ENCODE measurements around the gene STEAP3.

The STEAP3 gene

DNA sequence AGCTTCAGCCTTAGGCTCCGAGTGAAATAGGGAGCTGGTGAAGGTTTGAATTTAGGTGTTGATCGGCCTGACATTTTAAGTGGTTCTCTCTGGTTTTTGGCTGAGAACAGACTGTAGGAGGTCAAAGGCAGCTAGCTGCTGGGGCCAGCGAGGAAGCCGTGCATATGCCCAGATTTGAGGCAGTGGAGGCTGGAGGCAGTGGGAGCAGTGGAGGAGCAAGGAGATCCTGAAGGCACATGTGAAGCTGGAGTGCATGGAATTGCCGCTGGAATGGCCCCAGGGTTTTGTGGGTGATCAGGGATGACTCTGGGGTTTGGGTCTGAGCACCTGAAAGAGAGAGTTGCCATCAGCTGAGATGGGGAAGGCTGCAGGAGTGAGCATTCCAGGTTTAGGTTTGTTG lies 25.1 kb downstream of the STEAP3 start:
- DNase-seq = no peak

DNA sequence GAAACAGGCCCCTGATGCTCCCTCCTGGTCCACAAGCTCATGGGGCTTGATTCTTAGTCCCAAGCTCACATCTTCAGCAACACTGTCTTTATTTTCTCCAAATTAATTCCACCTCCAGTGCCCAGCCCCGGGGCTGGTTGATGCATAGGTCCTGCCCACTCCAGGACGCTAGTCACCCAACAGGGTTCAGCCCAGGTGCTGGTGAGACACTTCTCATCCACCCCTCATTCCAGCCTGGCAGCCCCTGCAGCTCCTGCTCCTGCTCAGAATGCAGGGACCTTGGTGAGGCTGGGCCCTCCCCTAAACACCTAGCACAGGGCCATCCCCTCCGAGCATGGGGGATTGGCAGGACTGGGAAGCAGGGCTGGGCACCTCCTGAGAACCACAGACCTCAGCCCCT lies 25.7 kb downstream of the STEAP3 start:
- DNase-seq = no peak

GRCh38 chr2:119249855-119250717 lies 26.5 kb downstream of the STEAP3 start:
- peak in 1 of 2 experiments; percentile 14 for DNase-seq

DNA sequence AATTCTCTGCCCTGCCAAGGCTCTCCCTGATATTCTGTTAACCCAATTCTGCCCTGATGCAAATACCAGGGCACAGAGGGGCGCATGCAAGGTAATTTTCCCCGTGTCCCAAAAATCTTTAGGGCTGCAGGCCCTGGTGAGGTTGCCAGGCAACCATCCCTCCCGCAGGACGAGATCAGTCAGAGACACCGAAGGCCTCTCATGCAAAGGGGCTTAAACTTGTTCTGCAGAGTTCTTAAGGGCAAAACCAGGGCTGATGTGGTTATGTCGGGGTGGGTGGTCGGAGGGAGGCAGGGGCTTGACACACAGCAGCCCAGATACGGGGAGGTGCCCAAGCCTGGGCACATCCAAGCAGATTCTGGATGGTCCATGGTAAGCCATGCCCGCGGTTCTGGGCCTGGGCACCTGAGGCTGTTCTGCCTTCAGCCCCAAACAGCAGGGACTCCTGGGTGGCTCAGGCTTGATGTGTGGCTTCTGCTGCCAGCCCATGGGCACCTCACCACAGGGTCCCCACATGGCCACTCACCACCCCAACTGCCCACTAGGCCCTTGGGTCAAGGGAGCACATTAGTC lies 27.2 kb downstream of the STEAP3 start:
- no peak for DNase-seq

GRCh38 chr2:119251652-119252051 lies 28.0 kb downstream of the STEAP3 start:
- no peak for DNase-seq

GRCh38 chr2:119252186-119253113 lies 28.8 kb downstream of the STEAP3 start:
- DNase-seq = no peak

DNA sequence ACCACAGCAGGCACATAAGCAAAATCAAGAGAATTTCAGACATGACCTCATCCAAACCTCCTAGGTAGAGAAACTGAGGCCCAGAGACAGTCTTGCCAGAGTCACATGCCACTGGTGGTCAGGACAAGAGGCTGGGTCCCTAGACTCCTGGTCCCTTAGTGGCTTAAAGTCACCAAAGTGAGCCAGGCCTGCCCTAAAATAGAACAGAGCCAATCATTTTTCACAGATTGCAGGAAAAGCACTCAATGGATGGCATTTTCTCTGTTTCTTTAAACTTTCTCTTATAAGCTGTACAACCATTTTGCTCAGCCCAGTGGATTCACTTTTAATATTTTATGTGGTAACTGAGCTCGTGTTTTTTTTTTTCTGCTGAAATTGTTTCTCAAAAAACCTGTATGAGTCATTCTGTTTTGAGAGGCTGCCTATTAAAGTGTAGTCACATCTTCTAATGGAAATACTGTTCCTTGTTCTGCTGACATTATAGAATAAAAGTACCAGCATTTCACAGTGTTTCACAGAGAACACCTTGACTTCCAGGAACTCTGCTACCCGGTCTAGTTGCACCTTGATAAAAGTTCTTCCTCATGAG lies 29.6 kb downstream of the STEAP3 start:
- no peak for DNase-seq

DNA sequence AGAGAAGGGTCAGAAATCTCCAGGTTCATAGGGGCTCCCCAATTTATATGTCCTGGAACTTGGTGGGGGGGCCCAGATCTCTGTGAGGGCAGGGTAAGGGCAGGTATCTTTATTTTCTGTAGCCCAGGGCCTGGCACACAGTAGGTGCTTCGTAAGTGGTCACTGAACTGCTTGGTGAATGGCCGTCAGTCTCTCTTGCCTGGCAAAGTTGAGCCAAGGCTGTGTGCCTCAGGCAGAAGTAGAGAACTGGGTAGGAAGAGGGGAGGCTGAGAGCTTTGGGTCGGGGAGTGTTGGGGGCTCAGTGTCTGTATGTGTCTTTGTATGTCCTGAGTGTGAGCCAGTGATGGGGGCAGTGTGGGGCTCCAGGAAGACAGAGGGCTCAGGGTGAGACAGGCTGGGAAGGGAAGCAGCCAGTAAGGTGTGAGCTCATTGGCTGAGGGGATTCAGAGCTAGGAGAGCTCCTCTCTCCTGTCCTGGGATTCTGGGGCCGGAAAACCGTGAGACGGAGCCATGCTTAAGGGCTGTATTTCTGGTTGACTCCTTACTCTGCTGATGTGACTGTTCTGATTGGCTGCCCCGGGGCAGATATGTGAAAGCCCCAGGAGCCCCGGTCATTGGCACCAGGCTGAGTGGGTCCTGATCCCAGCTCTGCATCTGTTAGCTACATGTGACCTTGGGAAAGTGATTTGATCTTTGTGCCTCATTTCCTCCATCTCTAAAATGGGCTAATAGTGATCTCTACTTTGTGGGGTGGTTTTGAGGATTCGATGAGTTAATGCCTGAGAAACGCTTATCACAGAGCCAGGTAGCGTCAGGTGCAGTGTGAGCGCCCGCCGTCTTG lies 30.3 kb downstream of the STEAP3 start:
- DNase-seq = no peak

DNA sequence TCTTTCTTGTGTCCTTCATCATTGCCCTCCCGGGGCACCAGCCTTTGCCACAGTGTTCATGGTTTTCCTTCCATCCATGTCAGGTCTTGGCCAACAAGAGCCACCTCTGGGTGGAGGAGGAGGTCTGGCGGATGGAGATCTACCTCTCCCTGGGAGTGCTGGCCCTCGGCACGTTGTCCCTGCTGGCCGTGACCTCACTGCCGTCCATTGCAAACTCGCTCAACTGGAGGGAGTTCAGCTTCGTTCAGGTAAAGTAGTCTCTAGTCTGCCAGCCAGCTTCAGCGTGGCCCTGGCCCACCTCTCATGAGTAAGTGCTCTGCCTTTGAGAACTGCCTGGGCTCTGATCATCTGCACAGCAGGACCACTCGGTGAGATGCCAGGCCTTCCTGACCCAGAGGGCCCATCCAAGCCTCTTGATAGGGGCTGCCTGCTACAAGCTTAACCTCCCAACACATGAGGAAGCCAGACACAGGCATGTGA lies 31.0 kb downstream of the STEAP3 start:
- no peak for DNase-seq

- DNase-seq = no peak
These were observed 32.3 kb downstream of the STEAP3 start for GRCh38 chr2:119255760-119256581.

DNA sequence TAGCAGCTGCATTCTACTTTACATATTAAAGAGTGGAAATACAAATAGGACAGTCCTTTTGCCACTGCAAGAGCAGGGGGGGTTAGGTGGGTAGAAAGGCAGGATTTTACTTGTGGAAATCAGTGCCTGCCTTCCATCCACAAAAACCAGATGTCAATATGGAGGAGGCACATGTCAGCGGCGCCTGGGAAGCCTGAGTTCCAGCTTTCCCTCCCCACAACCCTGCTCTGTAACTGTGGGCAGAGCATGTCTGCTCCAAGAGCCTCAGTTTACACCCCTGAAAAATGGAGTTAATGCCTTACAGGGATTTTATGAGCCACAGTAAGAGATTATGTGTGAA lies 32.9 kb downstream of the STEAP3 start:
- no peak for DNase-seq

- no peak for DNase-seq
These were observed 33.6 kb downstream of the STEAP3 start for GRCh38 chr2:119257198-119257597.

GRCh38 chr2:119259296-119259860 lies 35.7 kb downstream of the STEAP3 start:
- DNase-seq = no peak

DNA sequence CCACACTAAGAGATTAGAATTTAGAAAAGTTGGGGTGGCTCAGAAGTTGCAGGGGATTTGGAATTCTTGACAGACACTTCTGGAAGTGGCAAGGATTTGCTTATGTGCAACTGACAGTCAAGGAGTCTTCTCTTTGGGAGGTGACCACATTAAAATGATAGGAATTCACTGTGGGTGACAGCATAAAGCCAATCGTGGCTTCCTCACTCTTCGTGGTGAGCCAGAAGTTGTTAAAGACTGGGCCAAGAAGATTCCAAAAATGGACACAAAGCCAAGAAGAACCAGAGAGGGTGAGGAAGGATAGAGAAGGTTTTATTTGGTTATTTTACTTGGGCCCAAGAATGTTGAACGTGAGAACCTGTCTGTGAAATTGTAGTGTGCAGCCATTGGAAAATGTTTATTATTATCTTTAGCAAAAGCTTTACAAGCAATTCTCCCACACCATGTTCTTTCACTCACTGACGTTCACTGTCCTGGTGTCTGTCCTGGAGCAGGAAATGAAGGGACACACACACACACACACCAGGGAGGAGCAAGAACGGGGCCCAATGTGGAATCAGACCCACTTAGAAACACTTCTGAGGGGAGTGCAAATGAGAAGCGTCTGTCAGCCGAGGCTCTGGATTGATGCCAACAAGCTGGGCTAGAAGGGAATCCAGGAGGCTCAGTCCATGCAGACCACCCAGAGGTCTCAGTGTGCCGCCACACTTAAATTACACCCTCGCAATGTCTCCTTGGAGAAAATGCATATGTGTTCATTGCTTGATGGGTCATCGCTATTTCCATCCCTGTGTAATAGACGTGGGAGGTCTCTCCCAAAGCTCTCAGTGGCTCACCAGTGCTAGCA lies 37.2 kb downstream of the STEAP3 start:
- DNase-seq = no peak

- DNase-seq = no peak
These were observed 38.0 kb downstream of the STEAP3 start for GRCh38 chr2:119261493-119262225.

GRCh38 chr2:119263025-119263424 lies 39.4 kb downstream of the STEAP3 start:
- no peak for DNase-seq

GRCh38 chr2:119263656-119264055 lies 40.0 kb downstream of the STEAP3 start:
- DNase-seq = no peak

GRCh38 chr2:119264781-119265692 lies 41.4 kb downstream of the STEAP3 start:
- DNase-seq = peak in 1 of 2 experiments; percentile 33

Data from NCI-H446 (cell line).